Loucy (cell line): Measurements from ENCODE around the gene TECPR2.

Experiments used
- CTCF ChIP-seq: fragments of 200-600 bp; sonication (generic); conservative IDR thresholded peaks from 2 replicates; pipeline ENCODE4 v1.5.1; 2014; ENCODE audit warnings: mild to moderate bottlenecking, antibody characterized with exemption, low read length
- EZH2phosphoT487 ChIP-seq: fragments of 200-600 bp; IDR thresholded peaks from 2 replicates; pipeline ENCODE4 v1.6.1; 2018; ENCODE audit warnings: antibody characterized with exemption, mild to moderate bottlenecking, moderate library complexity, borderline replicate concordance

GRCh38 chr14:102434647-102435175, 72.0 kb downstream of the TECPR2 start:
- TF ChIP-seq CTCF = no peak
- TF ChIP-seq EZH2phosphoT487 = no peak
